Measurements from ENCODE around the gene HSD17B7. TPM values are rescaled to one million over a fixed set of nuclear protein-coding genes. Genes with fewer than 3 reads are reported as not detected.

Gene HSD17B7
- total and polyA plus RNA-seq, 9 of the 15 experiments (the other 6 are each of a cell fraction or from before 2014, with no cell fraction given) = 12.7 to 48.7 (median 21.3) TPM

- Histone ChIP-seq H3K36me3 (ENCODE audit: control insufficient read depth, insufficient read depth, low read length) (no peaks in the 10 kb centered on the region), H4K20me1 (replicated peaks; ENCODE audit: control insufficient read depth, insufficient read depth, low read length) (no peaks in the 10 kb centered on the region), H3K9me3 (replicated peaks; ENCODE audit: control insufficient read depth, insufficient read depth, low read depth, low read length) (no peaks in the 10 kb centered on the region), H3K9me1 (ENCODE audit: control insufficient read depth, insufficient read depth, low read length) (no peaks in the 10 kb centered on the region), H3K27me3 (ENCODE audit: control insufficient read depth in 2 of 2, insufficient read depth in 2 of 2, low read length in 2 of 2) (no peaks in the 10 kb centered on the region), H3K4me2 (ENCODE audit: insufficient read depth, low read length) (no peak overlapping the region), H3K9ac (ENCODE audit: insufficient read depth in 1 of 2, low read depth in 2 of 2, low read length in 2 of 2) (no peak overlapping the region), H3K4me1 (replicated peaks in 1 of 2; ENCODE audit: control insufficient read depth in 2 of 2, insufficient read depth in 2 of 2, low read length in 2 of 2) (no peaks in the 10 kb centered on the region), H3K27ac (ENCODE audit: extremely low read depth, low read depth, low read length) (no peak overlapping the region), H3K79me2 (ENCODE audit: control insufficient read depth, insufficient read depth, low read length) (no peaks in the 10 kb centered on the region), H2AFZ (ENCODE audit: low read depth, low read length) (no peak overlapping the region), H3K4me3 (no peak overlapping the region)
- ATAC-seq = no peak
- DNase-seq (ENCODE audit: extremely low read depth in 1 of 4, low spot score in 3 of 4) = no peak
- in situ Hi-C loops (cut with MboI) = no loop called here
- FAIRE-seq = no peak
- intact Hi-C loops (cut with micrococcal nuclease) = no loop called here
- no TSS peak for BruUV-seq (replicated peaks)
- POLR2A ChIA-PET = no interaction called here
- CTCF ChIA-PET (ENCODE audit: low intra/inter-chr PET ratio) = no interaction called here
- TF ChIP-seq PHB (CRISPR knock-in tag; IDR thresholded peaks at IDR 0.05) = no peak
- TF ChIP-seq NFRKB (IDR thresholded peaks at IDR 0.05; ENCODE audit: low read depth) = no peak
- no peak for TF ChIP-seq E4F1 (CRISPR knock-in tag; IDR thresholded peaks at IDR 0.05; ENCODE audit: borderline replicate concordance)
- no peak for TF ChIP-seq PTRF (tag; IDR thresholded peaks at IDR 0.05)
- no peak for TF ChIP-seq ZNF398 (CRISPR knock-in tag; IDR thresholded peaks at IDR 0.05)
- TF ChIP-seq TCF7 (IDR thresholded peaks at IDR 0.05; ENCODE audit: borderline replicate concordance) = no peak
- TF ChIP-seq ZNF324 (CRISPR knock-in tag; IDR thresholded peaks at IDR 0.05) = no peak
- no peak for TF ChIP-seq RBM17 (IDR thresholded peaks at IDR 0.05; ENCODE audit: borderline replicate concordance, low read depth, low read length)
- no peak for TF ChIP-seq ZNF75A (CRISPR knock-in tag; IDR thresholded peaks at IDR 0.05)
- no peak for TF ChIP-seq CAMTA2 (CRISPR knock-in tag; conservative IDR thresholded peaks at IDR 0.05)
- TF ChIP-seq JUN (IDR thresholded peaks at IDR 0.05; ENCODE audit: borderline replicate concordance, low read depth, low read length) = no peak
- TF ChIP-seq JUN (CRISPR knock-in tag; IDR thresholded peaks at IDR 0.05; ENCODE audit: borderline replicate concordance) = no peak
- no peak for TF ChIP-seq NR2F6 (CRISPR knock-in tag; IDR thresholded peaks at IDR 0.05)
- no peak for TF ChIP-seq ARID1B (IDR thresholded peaks at IDR 0.05)
- TF ChIP-seq ZBTB49 (CRISPR knock-in tag; IDR thresholded peaks at IDR 0.05; ENCODE audit: borderline replicate concordance) = no peak
- no peak for TF ChIP-seq ZNF780A (CRISPR knock-in tag; IDR thresholded peaks at IDR 0.05)
- TF ChIP-seq NFYB (IDR thresholded peaks at IDR 0.05; ENCODE audit: extremely low read depth, insufficient read length) = no peak
Observed at GRCh38 chr1:162782671-162783070, 7.8 kb upstream of the HSD17B7 start.

Measured in K562 (cell line).